ENCODE measurements around the gene MYBPC2.

GRCh38 chr19:50506700-50507099, 74.0 kb downstream of the MYBPC2 start:
- TF ChIP-seq, protein P1, sequence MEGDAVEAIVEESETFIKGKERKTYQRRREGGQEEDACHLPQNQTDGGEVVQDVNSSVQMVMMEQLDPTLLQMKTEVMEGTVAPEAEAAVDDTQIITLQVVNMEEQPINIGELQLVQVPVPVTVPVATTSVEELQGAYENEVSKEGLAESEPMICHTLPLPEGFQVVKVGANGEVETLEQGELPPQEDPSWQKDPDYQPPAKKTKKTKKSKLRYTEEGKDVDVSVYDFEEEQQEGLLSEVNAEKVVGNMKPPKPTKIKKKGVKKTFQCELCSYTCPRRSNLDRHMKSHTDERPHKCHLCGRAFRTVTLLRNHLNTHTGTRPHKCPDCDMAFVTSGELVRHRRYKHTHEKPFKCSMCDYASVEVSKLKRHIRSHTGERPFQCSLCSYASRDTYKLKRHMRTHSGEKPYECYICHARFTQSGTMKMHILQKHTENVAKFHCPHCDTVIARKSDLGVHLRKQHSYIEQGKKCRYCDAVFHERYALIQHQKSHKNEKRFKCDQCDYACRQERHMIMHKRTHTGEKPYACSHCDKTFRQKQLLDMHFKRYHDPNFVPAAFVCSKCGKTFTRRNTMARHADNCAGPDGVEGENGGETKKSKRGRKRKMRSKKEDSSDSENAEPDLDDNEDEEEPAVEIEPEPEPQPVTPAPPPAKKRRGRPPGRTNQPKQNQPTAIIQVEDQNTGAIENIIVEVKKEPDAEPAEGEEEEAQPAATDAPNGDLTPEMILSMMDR (conservative IDR thresholded peaks at IDR 0.05 in 1 of 2, IDR thresholded peaks at IDR 0.05 in 1 of 2; ENCODE audit: extremely low read depth in 1 of 2, insufficient read depth in 1 of 2, low read depth in 1 of 2, low read length in 2 of 2): no peak
- TF ChIP-seq EZH2 (IDR thresholded peaks at IDR 0.05; ENCODE audit: borderline replicate concordance, low read length): no peak
